Adipose tissue (tissue), 3 donors: Measurements from ENCODE around the gene ANKS3. TPM values are rescaled to one million over a fixed set of nuclear protein-coding genes. Genes with fewer than 3 reads are reported as not detected.

Source experiments
- H3K27ac ChIP-seq: one replicate; pipeline ENCODE4 v1.5.1; 2013; ENCODE audit warnings: low read depth, low read length
- WGBS, 3 donors: extraction: QIAGEN DNeasy Blood & Tissue Kit; methylation state at CpG; one replicate each; pipeline ENCODE4 v1.1.7; 2013; 5-methylcytosine and 5-hydroxymethylcytosine counted together
- polyA plus RNA-seq, 3 donors: library from polyadenylated mRNA; stranded (reverse); fragments of 200-250 nt; gene quantifications; one replicate each; pipeline ENCODE4 v1.2.3, GENCODE V29; 2013
- donor health status: healthy with polysubstance abuse.
- donor health status: Bipolar disorder and iron deficiency.
- donor health status: healthy.

ANKS3 gene
- polyA plus RNA-seq: 10 to 100 TPM; 10.6 to 19.1 (median 11.4) TPM

DNA sequence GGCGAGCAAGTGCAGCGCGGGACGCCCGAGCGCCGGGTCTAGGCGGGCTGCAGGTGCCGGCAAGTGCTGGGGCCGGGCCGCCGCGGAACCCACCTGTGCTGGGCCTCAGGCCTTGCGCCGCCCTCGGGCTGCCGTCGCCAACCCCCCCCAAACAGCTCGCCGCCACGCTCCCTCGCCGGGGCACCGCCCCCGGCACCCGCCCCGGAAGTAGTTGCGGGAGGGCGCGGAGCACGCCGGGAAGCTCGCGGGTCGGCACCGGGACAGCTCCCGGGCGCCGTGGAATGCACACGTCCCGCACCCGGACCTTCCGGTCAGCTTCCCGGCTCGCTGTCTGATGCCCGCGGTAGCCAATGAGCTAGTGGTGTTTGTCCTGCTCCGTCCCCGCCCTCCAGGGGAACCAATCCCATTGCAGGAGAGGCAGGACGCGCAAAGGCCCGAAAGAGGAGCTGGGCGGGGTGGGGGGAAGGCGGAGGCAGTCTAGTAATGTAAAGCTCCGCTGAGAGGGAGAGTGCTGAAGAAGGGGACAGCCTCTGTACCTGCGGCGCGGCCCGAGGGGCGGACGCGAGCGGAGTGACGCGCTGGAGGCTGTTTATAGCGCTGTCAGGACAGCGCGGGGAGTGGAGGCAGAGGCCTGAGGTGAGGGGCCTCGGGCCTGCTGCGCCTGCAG is at the start of gene ANKS3, which contains the start of gene DNAAF8:
ANKS3 (minus strand) TSS at position 209 of the 667 bp plus-strand sequence. CDS start 4,122 bp downstream, outside the sequence.
DNAAF8 (plus strand) TSS at position 475 of the 667 bp plus-strand sequence. CDS start 1,978 bp downstream, outside the sequence.
- WGBS, 3 donors: 0% methylated on average over 70 of the region's 70 CpGs
- no peak within 1 kb of the TSS for H3K27ac ChIP-seq

DNA sequence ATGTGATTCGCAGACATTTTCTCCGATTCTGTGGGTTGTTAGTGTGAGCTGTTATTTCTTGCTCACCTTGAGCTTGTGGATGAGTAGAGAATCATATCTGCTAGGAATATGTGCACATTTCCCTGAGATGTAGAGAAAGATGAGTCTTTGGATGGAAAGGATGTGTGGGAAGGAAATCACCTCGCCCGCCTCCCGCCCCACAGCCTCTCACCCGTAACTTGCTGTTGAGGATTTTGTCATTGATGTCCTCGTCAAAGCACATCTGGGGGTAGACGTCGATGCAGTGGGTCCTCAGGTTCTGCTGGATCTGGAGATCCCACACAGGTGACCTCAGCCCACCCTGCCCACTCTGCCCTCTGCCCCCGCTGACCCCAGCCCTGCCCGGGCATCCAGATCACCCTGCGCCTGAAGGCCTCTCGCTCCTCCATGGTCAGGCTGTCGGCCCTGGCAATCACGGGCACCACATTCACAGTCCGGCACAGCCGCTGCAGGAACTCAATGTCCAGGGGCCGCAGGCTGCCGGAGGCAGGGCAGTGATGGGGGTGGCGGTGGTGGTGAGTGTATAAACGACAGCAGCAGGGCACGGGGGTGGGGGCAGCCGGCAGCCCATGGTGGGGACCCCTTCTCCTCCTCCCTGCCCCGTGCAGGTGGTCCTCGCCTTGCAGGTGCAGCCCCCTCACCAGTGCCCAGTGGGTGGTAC is 49.3 kb upstream of the ANKS3 start:
- H3K27ac ChIP-seq: no peak overlapping the region
- 87 to 89% (median 87%) methylated on average over 21 to 25 of the region's 25 CpGs for WGBS, 3 donors

DNA sequence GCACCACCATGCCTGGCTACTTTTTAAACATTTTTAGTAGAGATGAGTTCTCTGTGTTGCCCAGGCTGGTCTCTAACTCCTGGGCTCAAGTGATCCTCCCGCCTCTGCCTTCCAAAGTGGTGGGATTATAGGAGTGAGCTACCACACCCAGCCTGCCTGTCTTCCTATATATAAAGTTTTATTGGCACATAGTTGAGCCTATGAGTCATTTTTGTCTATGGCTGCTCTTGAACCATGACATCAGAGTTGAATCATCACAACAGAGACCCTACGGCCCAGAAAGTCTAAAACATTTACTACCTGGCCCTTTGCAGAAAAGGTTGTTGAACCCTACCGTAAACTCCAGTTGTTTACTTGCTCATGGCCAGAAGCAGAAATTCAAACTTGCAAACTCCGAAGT is 46.2 kb upstream of the ANKS3 start:
- 80 to 92% (median 87%) methylated on average over 4 of the region's 4 CpGs for WGBS, 3 donors
- H3K27ac ChIP-seq: no peak overlapping the region

GRCh38 chr16:4778050-4778392 is 44.0 kb upstream of the ANKS3 start:
- no peak overlapping the region for H3K27ac ChIP-seq
- WGBS, 3 donors: 86 to 90% (median 89%) methylated on average over 5 of the region's 5 CpGs

DNA sequence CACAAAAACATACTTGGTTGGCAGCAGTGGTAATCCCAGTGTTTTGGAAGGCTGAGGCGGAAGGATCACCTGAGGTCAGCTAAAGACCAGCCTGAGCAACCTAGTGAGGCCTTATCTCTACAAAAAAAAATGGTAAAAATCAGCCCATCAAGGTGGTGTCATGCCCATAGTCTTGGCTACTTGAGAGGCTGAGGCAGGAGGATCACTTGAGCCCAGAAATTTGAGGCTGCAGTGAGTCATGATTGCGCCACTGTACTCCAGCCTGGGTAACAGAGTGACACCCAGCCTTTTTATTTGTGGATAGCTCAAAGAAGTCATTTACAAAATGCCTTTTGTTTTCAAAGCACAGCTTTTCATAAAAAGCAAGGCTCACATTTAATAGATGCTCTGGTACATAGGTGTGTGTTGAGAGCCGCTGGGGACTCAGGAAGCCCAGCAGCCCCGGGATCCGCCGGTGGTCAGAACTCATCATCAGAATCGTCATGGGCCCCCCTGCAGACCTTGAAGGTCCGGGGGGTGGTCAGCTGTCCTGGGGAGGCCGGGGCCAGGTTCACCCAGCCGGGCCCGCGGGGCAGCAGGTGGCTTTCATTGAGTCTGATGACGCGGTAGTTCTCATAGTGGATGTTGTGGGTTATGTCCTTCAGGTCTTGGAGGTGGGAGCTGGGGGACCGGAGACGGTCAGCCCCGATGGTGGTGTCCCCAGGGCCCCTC is 43.4 kb upstream of the ANKS3 start:
- 80 to 89% (median 85%) methylated on average over 17 of the region's 17 CpGs for WGBS, 3 donors
- H3K27ac ChIP-seq: no peak overlapping the region

- WGBS, 3 donors: 82 to 92% (median 92%) methylated on average over 2 of the region's 2 CpGs
- no peak overlapping the region for H3K27ac ChIP-seq
Observed at GRCh38 chr16:4776141-4776705, 42.2 kb upstream of the ANKS3 start.

DNA sequence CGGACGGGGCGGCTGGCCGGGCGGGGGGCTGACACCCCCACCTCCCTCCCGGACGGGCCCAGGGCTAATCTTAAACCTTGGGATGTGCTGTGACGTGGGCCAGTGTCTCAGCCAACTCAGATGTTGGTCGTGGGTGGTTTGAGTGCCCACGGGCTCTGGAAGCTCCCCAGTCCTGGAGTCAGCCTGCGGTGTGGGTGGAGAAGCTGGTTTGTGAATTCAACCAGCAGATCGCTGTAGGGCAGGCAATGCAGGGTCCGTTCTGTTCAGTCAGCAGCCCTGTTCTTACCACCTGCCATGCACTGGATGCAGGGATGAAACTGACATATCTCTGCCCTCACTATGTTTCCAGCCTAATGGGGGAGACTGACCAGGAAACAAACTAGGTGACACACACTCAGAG is 40.9 kb upstream of the ANKS3 start:
- WGBS, 3 donors: 78 to 94% (median 81%) methylated on average over 8 to 13 of the region's 13 CpGs
- H3K27ac ChIP-seq: no peak overlapping the region

- 84 to 90% (median 87%) methylated on average over 5 of the region's 5 CpGs for WGBS, 3 donors
- H3K27ac ChIP-seq: no peak overlapping the region
Observed at GRCh38 chr16:4772351-4772750, 38.3 kb upstream of the ANKS3 start.

- 56 to 74% (median 73%) methylated on average over 3 of the region's 3 CpGs for WGBS, 3 donors
- no peak overlapping the region for H3K27ac ChIP-seq
Observed at GRCh38 chr16:4771646-4772045, 37.6 kb upstream of the ANKS3 start.

DNA sequence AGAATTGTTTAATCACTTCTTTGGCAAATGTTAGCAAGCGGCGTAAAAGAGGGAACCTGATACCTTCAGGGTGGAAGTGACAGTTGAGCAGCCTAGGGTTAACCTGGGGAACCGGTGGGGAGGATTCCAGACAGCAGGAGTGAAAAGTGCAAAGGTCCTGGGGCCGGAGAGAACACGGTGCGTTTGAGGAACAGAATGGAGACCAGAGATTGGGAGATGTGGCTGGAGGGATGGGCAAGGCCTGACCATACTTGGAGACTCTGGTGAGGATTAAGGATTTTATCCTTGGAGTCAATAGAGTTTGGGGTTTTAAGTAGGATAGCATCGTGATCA is 35.2 kb upstream of the ANKS3 start:
- 47 to 53% (median 49%) methylated on average over 7 of the region's 7 CpGs for WGBS, 3 donors
- H3K27ac ChIP-seq: no peak overlapping the region

GRCh38 chr16:4768549-4769305 is 34.7 kb upstream of the ANKS3 start:
- 4 to 8% (median 4%) methylated on average over 48 of the region's 48 CpGs for WGBS, 3 donors
- H3K27ac ChIP-seq: no peak overlapping the region

DNA sequence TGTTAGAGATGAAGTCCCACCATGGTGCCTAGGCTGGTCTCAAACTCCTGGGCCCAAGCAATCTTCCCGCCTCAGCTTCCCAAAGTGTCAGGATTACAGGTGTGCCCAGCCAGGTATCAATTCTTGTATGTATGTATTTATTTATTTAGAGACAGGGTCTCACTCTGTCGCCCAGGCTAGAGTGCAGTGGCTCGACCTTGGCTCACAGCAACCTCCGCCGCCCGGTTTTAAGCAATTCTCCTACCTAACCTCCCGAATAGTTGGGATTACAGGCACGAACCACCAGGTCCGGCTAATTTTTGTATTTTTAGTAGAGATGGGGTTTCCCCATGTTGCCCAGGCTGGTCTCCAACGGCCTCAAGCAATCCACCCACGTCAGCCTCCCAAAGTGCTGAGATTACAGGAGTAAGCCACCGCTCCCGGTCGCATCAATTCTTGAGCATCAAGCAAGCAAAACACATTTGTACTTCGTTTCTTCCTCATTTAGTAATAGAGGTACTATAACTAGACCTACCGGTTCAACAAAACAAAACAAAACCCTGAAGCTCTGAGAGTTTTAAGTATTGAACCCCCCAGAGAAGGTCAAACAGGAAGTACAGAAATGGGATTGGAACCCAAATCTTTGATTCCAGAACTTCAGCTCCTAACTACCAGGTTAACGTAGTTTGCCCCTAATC is 33.9 kb upstream of the ANKS3 start:
- no peak overlapping the region for H3K27ac ChIP-seq
- WGBS, 3 donors: 40 to 50% (median 46%) methylated on average over 17 of the region's 17 CpGs

- WGBS, 3 donors: 3% methylated on average over 72 of the region's 72 CpGs
- H3K27ac ChIP-seq: no peak within 1 kb of the TSS
Observed at GRCh38 chr16:4766875-4767628, 33.0 kb upstream of the ANKS3 start, which contains the start of gene ZNF500. TSS of gene ZNF500 (minus strand) at chr16:4767162. CDS start at chr16:4765978, 1,184 bp downstream.

DNA sequence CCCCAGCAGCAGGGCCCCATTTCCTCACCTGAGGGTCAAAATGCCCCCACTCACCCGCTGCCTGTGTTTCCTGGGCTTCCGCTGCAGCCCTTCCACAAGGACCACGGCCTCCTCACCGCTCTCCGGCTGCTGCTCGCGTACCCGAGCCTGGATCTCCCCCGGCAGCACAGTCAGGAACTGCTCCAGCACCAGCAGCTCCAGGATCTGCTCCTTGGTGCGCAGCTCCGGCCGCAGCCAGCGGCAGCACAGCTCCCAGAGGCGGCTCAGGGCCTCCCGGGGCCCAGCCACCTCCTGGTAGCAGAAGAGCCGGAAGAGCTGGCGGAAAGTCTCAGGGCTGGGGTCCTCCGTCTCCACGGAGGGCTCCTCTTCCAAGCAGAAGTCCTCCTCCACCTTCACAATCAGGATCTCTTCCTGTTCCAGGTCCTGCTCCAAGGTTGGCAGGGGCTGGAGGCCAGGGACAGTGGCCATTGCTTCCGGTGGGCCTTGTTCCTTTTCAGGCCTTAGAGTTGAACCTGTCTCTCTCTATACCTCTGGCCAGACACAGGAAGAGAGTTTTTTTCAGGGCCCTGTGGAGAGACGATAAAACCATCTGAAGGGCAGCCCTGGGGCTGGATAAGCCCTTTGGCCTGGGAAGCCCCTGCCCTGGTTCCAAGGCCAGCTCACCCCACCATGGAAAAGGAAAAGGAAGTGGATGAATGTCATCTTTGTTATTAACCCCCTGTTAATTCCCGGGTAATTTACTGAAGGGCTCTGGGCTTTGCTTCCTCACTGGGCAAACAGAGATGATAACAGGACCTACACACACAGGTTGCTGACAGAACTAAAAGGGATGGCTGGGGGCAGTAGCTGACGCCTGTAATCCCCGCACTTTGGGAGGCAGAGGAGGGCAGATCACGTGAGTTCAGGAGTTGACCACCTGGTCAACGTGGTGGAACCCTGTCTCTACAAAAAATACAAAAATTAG is 31.7 kb upstream of the ANKS3 start:
- no peak overlapping the region for H3K27ac ChIP-seq
- 61 to 68% (median 66%) methylated on average over 26 of the region's 26 CpGs for WGBS, 3 donors

DNA sequence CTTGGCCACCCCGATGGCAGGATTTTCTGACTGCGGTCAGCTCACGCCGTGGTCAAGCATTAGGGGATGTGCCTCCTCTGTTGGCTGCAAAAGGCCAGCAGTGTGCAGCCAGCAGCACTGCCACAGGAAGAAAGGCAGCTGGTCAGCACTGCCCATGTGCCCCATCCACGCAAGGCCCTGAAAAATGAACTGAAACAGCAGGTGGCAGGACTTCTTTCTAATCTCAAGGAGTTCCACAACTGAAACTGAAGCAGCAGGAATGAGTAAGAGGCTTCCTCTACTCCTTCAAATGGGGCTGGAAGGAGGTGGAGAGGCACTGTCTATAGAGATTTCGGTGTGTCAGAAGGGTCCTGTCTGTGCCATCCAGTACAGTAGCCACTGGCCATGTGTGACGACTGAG is 29.7 kb upstream of the ANKS3 start:
- 86 to 94% (median 93%) methylated on average over 7 of the region's 7 CpGs for WGBS, 3 donors
- H3K27ac ChIP-seq: no peak overlapping the region

DNA sequence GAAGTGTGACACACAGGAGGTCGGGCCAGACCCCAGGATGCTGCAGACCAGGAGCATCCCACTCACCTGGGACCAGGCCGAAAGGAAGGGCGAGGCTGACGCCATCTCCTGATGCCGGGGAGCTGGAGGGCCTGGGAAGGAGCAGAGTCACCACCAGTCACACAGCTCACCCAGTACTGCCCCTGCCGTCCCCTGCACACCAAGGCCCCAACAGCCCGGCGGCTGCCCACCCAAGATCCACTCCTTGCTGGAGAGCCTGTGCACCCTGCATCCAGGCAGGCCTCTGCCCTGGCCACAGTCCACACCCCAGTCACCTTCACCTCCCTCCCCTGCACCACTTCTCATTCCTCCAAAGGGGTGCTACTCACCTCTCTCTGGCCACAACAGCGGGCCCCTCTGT is 28.1 kb upstream of the ANKS3 start:
- no peak overlapping the region for H3K27ac ChIP-seq
- WGBS, 3 donors: 91 to 100% (median 94%) methylated on average over 5 to 9 of the region's 9 CpGs
